Measurements from ENCODE around the gene ATP1A4. TPM values are rescaled to one million over a fixed set of nuclear protein-coding genes. Genes with fewer than 3 reads are reported as not detected.

The ATP1A4 gene
- total RNA-seq, 1 donor, result not detected

DNA sequence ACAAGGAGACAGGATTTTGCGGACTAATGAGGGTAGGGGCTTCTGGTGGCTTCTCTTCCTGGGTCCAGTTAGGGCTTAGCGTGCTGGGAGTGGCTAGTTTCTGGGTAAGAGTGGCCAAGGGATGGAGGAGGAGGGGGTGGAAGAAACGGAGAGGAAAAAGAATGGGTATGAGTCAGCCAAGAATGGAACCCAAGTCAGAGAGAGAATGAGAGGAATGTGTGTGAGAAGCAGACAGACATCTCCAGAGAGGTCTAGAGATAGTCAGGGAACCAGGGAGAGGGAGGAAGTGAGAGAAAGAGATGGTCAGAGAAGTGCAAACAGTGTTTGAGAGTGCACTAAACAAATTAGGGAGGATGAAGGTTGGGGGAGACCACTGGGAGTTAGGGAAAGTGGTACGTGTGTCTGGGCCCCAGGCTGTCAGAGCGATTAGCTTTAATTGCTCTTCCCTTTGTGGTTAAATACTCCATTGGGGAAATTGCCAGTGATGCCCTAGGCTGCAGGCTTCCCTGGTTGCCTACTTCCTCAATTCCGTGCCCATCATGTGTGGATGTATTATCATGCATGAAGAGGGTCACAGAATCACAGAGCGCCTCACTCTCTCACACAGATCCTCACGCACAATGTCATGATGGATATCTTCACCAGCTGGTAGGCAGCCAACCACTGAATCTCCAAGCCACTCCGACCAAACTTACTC is 55.2 kb downstream of the ATP1A4 start:
- peak overlapping the region; percentile 91 for H3K4me3 ChIP-seq (ENCODE audit: low read depth, low read length)
- TF ChIP-seq, protein P1, sequence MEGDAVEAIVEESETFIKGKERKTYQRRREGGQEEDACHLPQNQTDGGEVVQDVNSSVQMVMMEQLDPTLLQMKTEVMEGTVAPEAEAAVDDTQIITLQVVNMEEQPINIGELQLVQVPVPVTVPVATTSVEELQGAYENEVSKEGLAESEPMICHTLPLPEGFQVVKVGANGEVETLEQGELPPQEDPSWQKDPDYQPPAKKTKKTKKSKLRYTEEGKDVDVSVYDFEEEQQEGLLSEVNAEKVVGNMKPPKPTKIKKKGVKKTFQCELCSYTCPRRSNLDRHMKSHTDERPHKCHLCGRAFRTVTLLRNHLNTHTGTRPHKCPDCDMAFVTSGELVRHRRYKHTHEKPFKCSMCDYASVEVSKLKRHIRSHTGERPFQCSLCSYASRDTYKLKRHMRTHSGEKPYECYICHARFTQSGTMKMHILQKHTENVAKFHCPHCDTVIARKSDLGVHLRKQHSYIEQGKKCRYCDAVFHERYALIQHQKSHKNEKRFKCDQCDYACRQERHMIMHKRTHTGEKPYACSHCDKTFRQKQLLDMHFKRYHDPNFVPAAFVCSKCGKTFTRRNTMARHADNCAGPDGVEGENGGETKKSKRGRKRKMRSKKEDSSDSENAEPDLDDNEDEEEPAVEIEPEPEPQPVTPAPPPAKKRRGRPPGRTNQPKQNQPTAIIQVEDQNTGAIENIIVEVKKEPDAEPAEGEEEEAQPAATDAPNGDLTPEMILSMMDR (IDR thresholded peaks at IDR 0.05; ENCODE audit: insufficient read depth, low read length), result no peak
- peak; percentile 90 for DNase-seq (ENCODE audit: low read depth)

DNA sequence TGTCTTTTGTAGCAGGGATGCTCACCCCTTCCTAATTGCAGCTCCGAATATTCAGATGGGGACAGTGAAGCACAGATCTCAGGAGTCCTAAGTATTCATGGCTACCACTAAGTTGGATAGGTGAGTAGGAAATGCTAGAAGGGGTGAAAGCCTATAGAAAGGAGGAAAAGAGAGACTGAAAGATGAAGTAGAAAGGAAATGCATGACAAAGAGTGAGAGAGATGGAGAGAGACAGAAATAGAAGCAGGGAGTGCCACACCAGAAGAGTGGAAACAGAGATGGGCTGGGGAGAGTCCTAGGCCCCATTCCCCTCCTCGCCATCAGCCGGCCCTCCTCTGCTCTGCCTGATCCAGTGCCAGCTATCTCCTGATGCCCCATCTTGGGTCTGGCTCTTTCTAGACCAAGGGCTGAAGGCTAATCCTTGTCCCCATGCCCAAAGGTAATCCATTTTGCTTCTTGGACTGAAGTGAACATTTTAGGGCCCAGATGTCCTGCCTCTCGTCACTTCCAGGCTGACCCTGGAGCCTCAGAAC is 55.8 kb downstream of the ATP1A4 start:
- TF ChIP-seq, protein P1 (IDR thresholded peaks at IDR 0.05; ENCODE audit: insufficient read depth, low read length), result no peak
- H3K4me3 ChIP-seq (ENCODE audit: low read depth, low read length), result peak overlapping the region; percentile 91
- DNase-seq (ENCODE audit: low read depth), result no peak

DNA sequence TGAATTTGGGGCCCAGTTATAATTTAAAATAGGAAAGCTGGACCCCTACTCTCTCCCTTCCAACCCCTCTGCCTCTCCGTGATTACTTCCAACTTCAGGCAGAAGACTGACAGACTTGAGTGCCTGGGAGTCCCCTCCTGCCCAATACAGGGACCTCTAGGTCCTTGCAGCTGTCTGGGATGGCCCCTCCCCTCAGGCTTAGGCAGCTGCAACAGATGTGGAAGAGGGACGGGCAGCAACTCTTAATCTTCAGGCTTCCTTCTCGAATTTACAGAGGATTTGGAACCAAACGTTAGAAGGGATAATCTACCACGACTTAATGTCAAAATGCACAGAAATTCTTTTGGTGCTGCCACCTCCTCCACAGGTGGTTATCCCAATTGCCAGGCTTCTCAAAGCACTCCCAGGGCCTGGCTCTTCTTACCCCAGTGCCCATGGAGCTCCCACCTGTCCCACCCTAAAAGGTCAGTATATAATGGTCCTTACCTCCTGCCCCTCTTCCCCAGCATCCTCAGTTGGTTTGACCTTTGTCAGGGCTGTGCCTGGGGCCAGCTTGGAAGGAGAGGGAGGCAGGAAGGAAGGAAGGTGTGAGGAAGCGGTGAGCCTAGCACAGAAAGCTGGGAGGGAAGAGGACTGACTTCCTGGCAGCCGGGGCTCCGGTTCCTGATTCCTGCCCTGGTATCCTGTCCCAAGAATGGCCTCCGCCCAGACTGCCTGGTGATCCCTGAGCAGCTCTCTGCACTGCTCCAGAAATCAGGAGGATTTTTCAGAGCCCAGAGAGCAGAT is 56.6 kb downstream of the ATP1A4 start:
- H3K4me3 ChIP-seq (ENCODE audit: low read depth, low read length), result peak overlapping the region; percentile 28
- TF ChIP-seq, protein P1 (IDR thresholded peaks at IDR 0.05; ENCODE audit: insufficient read depth, low read length), result no peak
- no peak for DNase-seq (ENCODE audit: low read depth)

DNA sequence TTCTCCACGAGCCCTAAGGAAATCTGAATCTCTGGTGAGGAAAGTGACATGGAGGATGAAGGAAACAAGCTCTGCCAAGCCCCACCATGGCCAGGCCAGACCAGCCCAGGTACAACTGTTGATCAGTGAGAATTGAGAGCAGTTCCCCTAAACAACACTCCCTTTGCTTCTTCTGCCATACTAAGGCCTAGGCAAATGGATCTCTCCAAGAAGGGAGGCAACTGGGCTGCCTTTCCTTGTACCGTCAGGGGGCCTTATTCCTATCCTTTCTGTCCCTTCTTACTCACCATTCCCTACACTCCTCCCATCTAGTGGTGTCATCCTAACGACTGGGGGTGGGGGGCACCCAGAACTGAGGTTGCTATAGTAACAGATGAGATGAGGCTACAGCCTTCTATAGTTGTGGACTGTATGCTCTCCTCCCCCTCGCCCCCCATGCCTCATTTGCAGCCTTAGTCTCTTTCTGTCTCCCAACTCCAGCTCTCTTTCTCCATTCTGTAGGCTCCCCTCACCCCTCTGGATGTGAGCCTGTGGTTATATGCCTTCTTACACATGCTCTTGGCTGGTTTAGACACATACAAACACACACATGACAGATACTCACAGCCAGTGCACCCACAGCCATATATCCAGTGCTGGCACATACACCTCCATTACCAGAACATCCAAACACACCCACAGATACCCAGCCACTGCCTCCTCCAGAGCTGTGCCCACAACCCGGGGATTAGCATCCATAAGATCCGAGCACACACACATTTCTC is 57.3 kb downstream of the ATP1A4 start:
- DNase-seq (ENCODE audit: low read depth), result no peak
- TF ChIP-seq, protein P1 (IDR thresholded peaks at IDR 0.05; ENCODE audit: insufficient read depth, low read length), result no peak
- peak overlapping the region; percentile 3 for H3K4me3 ChIP-seq (ENCODE audit: low read depth, low read length)

DNA sequence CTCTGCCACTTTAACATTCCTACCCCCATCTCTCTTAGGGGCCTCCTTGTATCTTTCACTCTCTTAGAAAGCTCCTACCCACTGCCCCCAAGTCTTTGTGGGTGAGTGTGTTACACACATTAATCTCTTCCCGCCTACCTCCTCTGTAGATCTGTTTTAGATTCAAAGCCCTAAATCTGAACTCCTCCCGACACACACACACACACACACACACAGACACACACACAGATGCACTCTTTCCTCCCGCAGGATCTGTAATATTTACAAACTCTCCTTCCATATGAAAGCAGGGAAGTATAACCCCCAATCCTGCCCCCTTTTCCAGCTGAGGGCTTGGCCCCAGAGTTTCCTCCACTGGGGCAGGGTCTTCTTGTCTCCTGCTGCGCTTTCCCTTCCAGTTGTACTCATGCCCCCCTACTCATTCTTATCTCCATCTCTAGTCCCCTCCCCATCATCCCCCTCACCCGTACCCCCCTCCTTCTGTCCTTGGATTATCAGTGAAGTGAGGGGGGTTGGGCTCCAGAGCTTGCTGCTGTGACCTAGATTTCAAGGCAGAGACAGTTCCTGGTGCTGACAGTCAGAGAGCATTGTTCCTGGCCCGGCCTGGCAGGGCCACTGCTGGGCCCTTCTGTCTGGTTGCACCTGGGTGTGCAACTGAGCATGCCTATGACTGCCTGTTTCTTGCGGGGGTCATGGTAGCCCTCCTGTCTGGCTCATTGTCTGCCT is 58.1 kb downstream of the ATP1A4 start:
- H3K4me3 ChIP-seq (ENCODE audit: low read depth, low read length), result no peak overlapping the region

More for the DNA sequence above, 58.1 kb downstream of the ATP1A4 start:
- DNase-seq (ENCODE audit: low read depth), result no peak
- TF ChIP-seq, protein P1 (IDR thresholded peaks at IDR 0.05; ENCODE audit: insufficient read depth, low read length), result no peak

All from fibroblast of the aortic adventitia (primary cell).